Measurements from ENCODE around the gene RCBTB1.

Gene RCBTB1

GRCh38 chr13:49559006-49559405 is 26.4 kb downstream of the RCBTB1 start:
- DNase-seq (ENCODE audit: low spot score), result no peak

GRCh38 chr13:49554387-49554786 is 31.0 kb downstream of the RCBTB1 start:
- DNase-seq (ENCODE audit: low spot score), result no peak

GRCh38 chr13:49553888-49554287 is 31.5 kb downstream of the RCBTB1 start:
- no peak for DNase-seq (ENCODE audit: low spot score)

GRCh38 chr13:49550942-49551644 is 34.3 kb downstream of the RCBTB1 start:
- DNase-seq (ENCODE audit: low spot score), result no peak

- DNase-seq (ENCODE audit: low spot score), result no peak
Measured at GRCh38 chr13:49549289-49549688, 36.1 kb downstream of the RCBTB1 start.

- no peak for DNase-seq (ENCODE audit: low spot score)
Measured at GRCh38 chr13:49546561-49546960, 38.8 kb downstream of the RCBTB1 start.

GRCh38 chr13:49545661-49546060 is 39.7 kb downstream of the RCBTB1 start:
- DNase-seq (ENCODE audit: low spot score), result no peak

GRCh38 chr13:49543656-49544055 is 41.7 kb downstream of the RCBTB1 start:
- no peak for DNase-seq (ENCODE audit: low spot score)

- DNase-seq (ENCODE audit: low spot score), result no peak
Measured at GRCh38 chr13:49540552-49540951, 44.8 kb downstream of the RCBTB1 start.

GRCh38 chr13:49539746-49540145 is 45.6 kb downstream of the RCBTB1 start:
- no peak for DNase-seq (ENCODE audit: low spot score)

- no peak for DNase-seq (ENCODE audit: low spot score)
Measured at GRCh38 chr13:49539313-49539712, 46.0 kb downstream of the RCBTB1 start.

- DNase-seq (ENCODE audit: low spot score), result no peak
Measured at GRCh38 chr13:49538404-49538803, 47.0 kb downstream of the RCBTB1 start.

- no peak for DNase-seq (ENCODE audit: low spot score)
Measured at GRCh38 chr13:49536144-49536873, 49.0 kb downstream of the RCBTB1 start.

GRCh38 chr13:49533591-49534269 is 51.6 kb downstream of the RCBTB1 start:
- DNase-seq (ENCODE audit: low spot score), result no peak

GRCh38 chr13:49533011-49533410 is 52.3 kb downstream of the RCBTB1 start:
- DNase-seq (ENCODE audit: low spot score), result no peak

- no peak for DNase-seq (ENCODE audit: low spot score)
Measured at GRCh38 chr13:49532593-49532992, 52.8 kb downstream of the RCBTB1 start.

- no peak for DNase-seq (ENCODE audit: low spot score)
Measured at GRCh38 chr13:49530457-49530856, 54.9 kb downstream of the RCBTB1 start.

GRCh38 chr13:49528161-49528560 is 57.2 kb downstream of the RCBTB1 start:
- DNase-seq (ENCODE audit: low spot score), result no peak

- DNase-seq (ENCODE audit: low spot score), result no peak
Measured at GRCh38 chr13:49527123-49527522, 58.2 kb downstream of the RCBTB1 start.

GRCh38 chr13:49524740-49525501 is 60.4 kb downstream of the RCBTB1 start:
- DNase-seq (ENCODE audit: low spot score), result no peak

GRCh38 chr13:49521224-49521623 is 64.1 kb downstream of the RCBTB1 start:
- no peak for DNase-seq (ENCODE audit: low spot score)

- DNase-seq (ENCODE audit: low spot score), result no peak
Measured at GRCh38 chr13:49517461-49517860, 67.9 kb downstream of the RCBTB1 start.

Measured in CD4-positive, alpha-beta T cell treated with Interleukin-2 at 100 ng/mL for 4 hours (primary cell).